HG03103 (cell line): ENCODE data around the gene CLDN15.
"Not testable (repeated sequence)": the region's sequence is repeated elsewhere in the genome, so short reads cannot be mapped to it uniquely, and the experiment has no call there.

Source experiments
- ATAC-seq: cut with Tn5 transposase; IDR thresholded peaks from one replicate; pipeline ENCODE4 v1.9.1; 2021; ENCODE audit warnings: low read depth; ENCODE audit not compliant: unreplicated experiment

The CLDN15 gene

GRCh38 chr7:101200862-101201599 lies 36.6 kb downstream of the CLDN15 start, which contains the start of gene MOGAT3:
MOGAT3 (minus strand) TSS chr7:101201036; CDS start chr7:101200854, 182 bp downstream.
- no peak for ATAC-seq

GRCh38 chr7:101200504-101200861 lies 37.1 kb downstream of the CLDN15 start:
- ATAC-seq = no peak

- not testable (repeated sequence) for ATAC-seq
Observed at GRCh38 chr7:101199522-101199921, 38.1 kb downstream of the CLDN15 start.

- ATAC-seq = no peak
Observed at GRCh38 chr7:101198476-101198875, 39.1 kb downstream of the CLDN15 start.

- no peak for ATAC-seq
Observed at GRCh38 chr7:101197991-101198390, 39.6 kb downstream of the CLDN15 start.

GRCh38 chr7:101195884-101196283 lies 41.7 kb downstream of the CLDN15 start:
- no peak for ATAC-seq

GRCh38 chr7:101189109-101189508 lies 48.5 kb downstream of the CLDN15 start:
- ATAC-seq = no peak

- ATAC-seq = no peak
Observed at GRCh38 chr7:101186844-101187428, 50.7 kb downstream of the CLDN15 start.

- no peak for ATAC-seq
Observed at GRCh38 chr7:101186194-101186593, 51.4 kb downstream of the CLDN15 start.

GRCh38 chr7:101185258-101185839 lies 52.3 kb downstream of the CLDN15 start:
- ATAC-seq = no peak
